Thoracic aorta (tissue), 2 donors: ENCODE data around the gene CECR2. TPM values are rescaled to one million over a fixed set of nuclear protein-coding genes. Genes with fewer than 3 reads are reported as not detected.

ENCODE experiments used
- ATAC-seq: fragments of 150-250 bp; one replicate; pipeline ENCODE4 v1.8.0; 2017; ENCODE audit warnings: low read depth; ENCODE audit not compliant: insufficient number of reproducible peaks, low FRiP score
- DNase-seq: peaks from one replicate; pipeline ENCODE4 v3.0.0-alpha.2; 2020; ENCODE audit warnings: low spot score
- H3K27ac ChIP-seq, 2 donors: fragments of 200-600 bp; sonication (generic); 1 replicate in 1 of 2; 2 replicates in 1 of 2; pipeline ENCODE4 v1.5.1; 2016; ENCODE audit warnings: mild to moderate bottlenecking in 2 of 2, moderate library complexity in 2 of 2
- H3K27me3 ChIP-seq: fragments of 200-600 bp; sonication (generic); replicated peaks from 2 replicates; pipeline ENCODE4 v1.6.0; 2016; ENCODE audit warnings: mild to moderate bottlenecking; ENCODE audit not compliant: insufficient read depth
- H3K36me3 ChIP-seq: fragments of 200-600 bp; sonication (generic); one replicate; pipeline ENCODE4 v1.5.1; 2016
- H3K4me1 ChIP-seq, 2 donors: fragments of 200-600 bp; sonication (generic); 1 replicate in 1 of 2; 2 replicates in 1 of 2; pipeline versions ENCODE4 v1.5.1 to v1.6.0; 2016; ENCODE audit warnings: low read depth in 2 of 2, mild to moderate bottlenecking in 1 of 2; ENCODE audit not compliant: control insufficient read depth in 1 of 2
- H3K4me3 ChIP-seq: fragments of 200-600 bp; sonication (generic); 2 replicates; pipeline ENCODE4 v1.5.1; 2016; ENCODE audit warnings: mild to moderate bottlenecking
- H3K9me3 ChIP-seq: fragments of 200-600 bp; sonication (generic); 2 replicates; pipeline ENCODE4 v1.5.1; 2016
- total RNA-seq, 2 donors: library from RNA; depleted of rRNA; stranded (reverse); fragments of >200 nt; gene quantifications; one replicate each; pipeline versions ENCODE4 v1.1.0 to v1.2.3, GENCODE V29; 2016
- TF ChIP-seq, protein P1 (sequence below): fragments of 200-600 bp; sonication (generic); IDR thresholded peaks from one replicate; pipeline ENCODE4 v1.5.1; 2019; ENCODE audit warnings: antibody characterized with exemption

CECR2 gene
- total RNA-seq, 2 donors from 2014 or later, result 0.28 TPM; not detected in 1

- Histone ChIP-seq H3K4me3 (no peak overlapping the region), H3K4me1 (peaks cover 4 to 47% of the 10 kb centered on the region in 2 donors), H3K27me3 (no peaks in the 10 kb centered on the region), H3K36me3 (no peaks in the 10 kb centered on the region), H3K27ac (no peak overlapping the region), H3K9me3 (no peaks in the 10 kb centered on the region)
- ATAC-seq (no peak), DNase-seq (no peak)
- TF ChIP-seq, protein P1, sequence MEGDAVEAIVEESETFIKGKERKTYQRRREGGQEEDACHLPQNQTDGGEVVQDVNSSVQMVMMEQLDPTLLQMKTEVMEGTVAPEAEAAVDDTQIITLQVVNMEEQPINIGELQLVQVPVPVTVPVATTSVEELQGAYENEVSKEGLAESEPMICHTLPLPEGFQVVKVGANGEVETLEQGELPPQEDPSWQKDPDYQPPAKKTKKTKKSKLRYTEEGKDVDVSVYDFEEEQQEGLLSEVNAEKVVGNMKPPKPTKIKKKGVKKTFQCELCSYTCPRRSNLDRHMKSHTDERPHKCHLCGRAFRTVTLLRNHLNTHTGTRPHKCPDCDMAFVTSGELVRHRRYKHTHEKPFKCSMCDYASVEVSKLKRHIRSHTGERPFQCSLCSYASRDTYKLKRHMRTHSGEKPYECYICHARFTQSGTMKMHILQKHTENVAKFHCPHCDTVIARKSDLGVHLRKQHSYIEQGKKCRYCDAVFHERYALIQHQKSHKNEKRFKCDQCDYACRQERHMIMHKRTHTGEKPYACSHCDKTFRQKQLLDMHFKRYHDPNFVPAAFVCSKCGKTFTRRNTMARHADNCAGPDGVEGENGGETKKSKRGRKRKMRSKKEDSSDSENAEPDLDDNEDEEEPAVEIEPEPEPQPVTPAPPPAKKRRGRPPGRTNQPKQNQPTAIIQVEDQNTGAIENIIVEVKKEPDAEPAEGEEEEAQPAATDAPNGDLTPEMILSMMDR, result no peak
Observed at GRCh38 chr22:17566776-17567175, 197.5 kb downstream of the CECR2 start.

DNA sequence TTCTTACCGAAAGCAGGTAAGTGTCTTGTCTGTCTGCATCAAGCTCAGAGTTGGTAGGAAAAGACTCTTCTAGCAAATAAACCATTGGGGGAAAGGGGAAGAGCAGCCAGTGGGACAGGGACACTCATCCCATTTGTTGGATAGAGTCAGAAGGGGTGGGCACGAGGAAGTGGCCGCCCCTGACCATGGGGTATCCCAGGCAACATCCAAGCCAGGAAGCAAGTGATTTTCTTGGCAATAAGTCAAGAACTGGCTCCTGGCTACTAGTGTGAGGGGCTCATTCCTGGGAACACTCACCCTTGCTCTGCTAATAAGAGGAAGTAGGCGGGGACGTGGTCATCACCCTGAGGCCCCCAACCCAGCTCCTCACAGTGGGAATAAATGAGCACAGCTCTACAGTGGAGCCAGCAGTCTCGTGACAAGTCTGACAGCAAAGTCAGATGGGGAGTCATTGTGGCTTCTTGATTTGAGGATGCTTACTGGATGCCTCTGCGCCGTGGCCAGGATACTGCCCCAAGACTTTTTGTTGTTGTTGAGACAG lies 200.8 kb downstream of the CECR2 start:
- Histone ChIP-seq H3K9me3 (no peaks in the 10 kb centered on the region), H3K27me3 (no peaks in the 10 kb centered on the region), H3K27ac (peak overlapping the region in 1 of 2 donors; percentile 80), H3K4me3 (no peak overlapping the region), H3K36me3 (no peaks in the 10 kb centered on the region), H3K4me1 (peaks cover 0 to 28% of the 10 kb centered on the region in 2 donors)
- ATAC-seq, result no peak
- TF ChIP-seq, protein P1, result no peak
- DNase-seq, result no peak

GRCh38 chr22:17570851-17571631 lies 201.8 kb downstream of the CECR2 start:
- Histone ChIP-seq H3K27me3 (no peaks in the 10 kb centered on the region), H3K4me1 (peaks cover 0 to 28% of the 10 kb centered on the region in 2 donors), H3K27ac (peak overlapping the region; percentile 26 to 80), H3K36me3 (no peaks in the 10 kb centered on the region), H3K4me3 (peak overlapping the region; percentile 55), H3K9me3 (no peaks in the 10 kb centered on the region)
- TF ChIP-seq, protein P1, result no peak
- ATAC-seq (peak; percentile 73), DNase-seq (peak; percentile 53)

DNA sequence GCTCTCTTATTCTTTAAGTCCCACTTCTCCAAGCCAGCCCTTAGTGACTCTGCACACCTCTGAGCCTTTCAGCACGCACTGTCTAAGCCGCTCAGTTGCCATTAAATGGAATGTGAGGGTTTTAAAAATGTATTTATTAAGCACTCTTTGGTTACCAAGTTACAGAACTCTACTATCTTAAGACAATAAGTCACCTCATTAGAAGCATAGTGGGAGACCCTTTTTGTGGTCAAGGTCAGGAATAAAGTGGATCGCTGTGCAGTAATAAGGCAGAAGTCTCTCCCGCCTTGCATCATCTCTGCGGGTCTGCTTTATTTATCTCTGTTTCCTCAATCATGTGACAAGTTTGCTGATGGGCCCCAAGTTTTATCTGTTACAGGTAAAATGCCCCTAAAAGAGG lies 205.9 kb downstream of the CECR2 start:
- H3K4me1 ChIP-seq, result peaks cover 0 to 18% of the 10 kb centered on the region in 2 donors
- no peak for ATAC-seq
- no peaks in the 10 kb centered on the region for H3K9me3 ChIP-seq
- H3K27me3 ChIP-seq, result no peaks in the 10 kb centered on the region
- H3K27ac ChIP-seq, result no peak overlapping the region
- TF ChIP-seq, protein P1, result no peak
- DNase-seq, result no peak
- H3K36me3 ChIP-seq, result no peaks in the 10 kb centered on the region
- no peak overlapping the region for H3K4me3 ChIP-seq

DNA sequence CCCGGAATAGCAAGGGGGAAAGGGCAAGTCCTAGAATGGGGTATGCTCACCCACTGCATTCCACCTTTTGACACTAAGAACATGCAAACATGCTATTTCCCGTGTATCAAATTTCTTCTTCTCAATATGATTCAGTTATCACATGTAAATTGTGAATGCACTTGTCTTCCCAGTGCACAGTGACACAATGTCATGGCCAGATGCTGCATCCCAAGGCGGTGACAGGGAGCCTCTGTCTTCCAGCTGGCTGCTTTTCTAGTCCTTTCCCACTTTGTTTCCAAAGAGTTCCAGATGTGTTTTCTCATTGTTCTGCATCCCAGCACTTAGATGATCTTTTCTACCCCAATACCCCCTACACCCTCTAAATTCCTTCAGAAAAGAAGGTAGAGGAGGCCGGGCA lies 206.4 kb downstream of the CECR2 start:
- TF ChIP-seq, protein P1, result no peak
- Histone ChIP-seq H3K36me3 (no peaks in the 10 kb centered on the region), H3K4me1 (peaks cover 0 to 12% of the 10 kb centered on the region in 2 donors), H3K9me3 (no peaks in the 10 kb centered on the region), H3K27ac (no peak overlapping the region), H3K4me3 (no peak overlapping the region), H3K27me3 (no peaks in the 10 kb centered on the region)
- ATAC-seq, result no peak
- no peak for DNase-seq
